ENCODE measurements around the gene CMPK1. TPM values are rescaled to one million over a fixed set of nuclear protein-coding genes. Genes with fewer than 3 reads are reported as not detected.
"Not testable (repeated sequence)": the region's sequence is repeated elsewhere in the genome, so short reads cannot be mapped to it uniquely, and the experiment has no call there.

Gene CMPK1, protein sequence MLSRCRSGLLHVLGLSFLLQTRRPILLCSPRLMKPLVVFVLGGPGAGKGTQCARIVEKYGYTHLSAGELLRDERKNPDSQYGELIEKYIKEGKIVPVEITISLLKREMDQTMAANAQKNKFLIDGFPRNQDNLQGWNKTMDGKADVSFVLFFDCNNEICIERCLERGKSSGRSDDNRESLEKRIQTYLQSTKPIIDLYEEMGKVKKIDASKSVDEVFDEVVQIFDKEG
- 100 to 1,000 TPM; 116 TPM for total RNA-seq

GRCh38 chr1:47333578-47333921 is at the start of gene CMPK1:
Gene CMPK1, plus strand, starts transcription at chr1:47333790. Its CDS starts 156 bp downstream, at chr1:47333946.
- POLR2A ChIA-PET, result interaction anchor here (0.6 to 3.3 kb wide), 10 partner anchors 10 to 154 kb away, joined by 3 to 18 read pairs (median 4); partner anchors contain the start of genes FOXD2 and STIL
- CTCF ChIA-PET, result interaction anchor here (0.7 to 1.9 kb wide), 8 partner anchors 10 to 392 kb away, joined by 4 to 11 read pairs (median 6); partner anchors contain the start of genes FOXD2 and STIL
- H3K4me3 Mint-ChIP-seq, result no peak within 1 kb of the TSS
- intact Hi-C loops (cut with micrococcal nuclease), result loop anchor here (5.0 kb wide), 1 partner anchor 141 kb away; the partner anchor contains the start of gene PDZK1IP1
- H3K4me1 Mint-ChIP-seq (ENCODE audit: low read depth), result peaks cover 21% of the 10 kb centered on the region
- peak within 1 kb of the TSS; percentile 95 for H3K27ac Mint-ChIP-seq
- peaks cover 2% of the 10 kb centered on the region for H3K36me3 Mint-ChIP-seq
- no peaks in the 10 kb centered on the region for H3K27me3 Mint-ChIP-seq
- no peaks in the 10 kb centered on the region for H3K9me3 Mint-ChIP-seq
- DNase-seq, result peak; percentile 84

DNA sequence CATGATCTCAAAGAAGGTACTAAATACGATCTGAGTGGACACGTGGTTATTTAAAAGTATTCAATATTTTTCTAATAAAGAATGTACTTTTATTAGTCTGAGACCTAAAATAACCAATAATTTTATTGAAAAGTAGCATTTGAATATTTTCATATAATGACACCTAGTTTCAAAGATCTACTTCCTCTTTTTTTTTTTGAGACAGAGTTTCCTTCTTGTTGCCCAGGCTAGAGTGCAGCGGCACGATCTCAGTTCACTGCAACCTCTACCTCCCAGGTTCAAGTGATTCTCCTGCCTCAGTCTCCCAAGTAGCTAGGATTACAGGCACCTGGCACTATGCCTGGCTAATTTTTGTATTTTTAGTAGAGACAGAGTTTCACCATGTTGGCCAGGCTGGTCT is 45.5 kb upstream of the CMPK1 start:
- CTCF ChIA-PET, result interaction anchor here (1.0 kb wide), 1 partner anchor 25 kb away, joined by 3 read pairs; no protein-coding TSS in a partner anchor
- intact Hi-C loops (cut with micrococcal nuclease), result not testable (repeated sequence)

DNA sequence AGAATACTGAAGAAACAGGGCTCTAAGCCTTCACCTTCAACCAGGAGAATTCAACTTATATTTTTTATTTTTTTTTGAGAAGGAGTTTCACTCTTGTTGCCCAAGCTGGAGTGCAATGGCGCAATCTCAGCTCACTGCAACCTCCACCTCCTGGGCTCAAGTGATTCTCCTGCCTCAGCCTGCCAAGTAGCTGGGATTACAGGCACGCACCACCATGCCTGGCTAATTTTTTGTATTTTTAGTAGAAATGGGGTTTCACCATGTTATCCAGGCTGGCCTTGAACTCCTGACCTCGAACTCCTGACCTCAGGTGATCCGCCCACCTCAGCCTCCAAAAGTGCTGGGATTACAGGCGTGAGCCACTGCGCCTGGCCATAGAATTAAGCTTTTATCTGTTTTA is 38.7 kb upstream of the CMPK1 start:
- CTCF ChIA-PET, result interaction anchor here (0.6 kb wide), 2 partner anchors 28 to 54 kb away, joined by 3 read pairs; no protein-coding TSS in a partner anchor
- intact Hi-C loops (cut with micrococcal nuclease); DNase-seq; H3K4me3 Mint-ChIP-seq; POLR2A ChIA-PET; H3K4me1 Mint-ChIP-seq (ENCODE audit: low read depth); H3K9me3 Mint-ChIP-seq; H3K27me3 Mint-ChIP-seq; H3K27ac Mint-ChIP-seq: not testable (repeated sequence)
- peaks cover 29% of the 10 kb centered on the region for H3K36me3 Mint-ChIP-seq

More for the DNA sequence above, 45.5 kb upstream of the CMPK1 start:
- H3K27me3 Mint-ChIP-seq; H3K4me3 Mint-ChIP-seq; H3K4me1 Mint-ChIP-seq (ENCODE audit: low read depth); H3K27ac Mint-ChIP-seq; POLR2A ChIA-PET; DNase-seq; H3K9me3 Mint-ChIP-seq: not testable (repeated sequence)
- H3K36me3 Mint-ChIP-seq, result peaks cover 30% of the 10 kb centered on the region

GRCh38 chr1:47295579-47295978 is 38.0 kb upstream of the CMPK1 start:
- POLR2A ChIA-PET, result no interaction called here
- no peak overlapping the region for H3K27ac Mint-ChIP-seq
- no peaks in the 10 kb centered on the region for H3K4me1 Mint-ChIP-seq (ENCODE audit: low read depth)
- H3K36me3 Mint-ChIP-seq, result peaks cover 27% of the 10 kb centered on the region
- H3K9me3 Mint-ChIP-seq, result no peaks in the 10 kb centered on the region
- no peak for DNase-seq
- CTCF ChIA-PET, result no interaction called here
- H3K27me3 Mint-ChIP-seq, result no peaks in the 10 kb centered on the region
- H3K4me3 Mint-ChIP-seq, result no peak overlapping the region
- intact Hi-C loops (cut with micrococcal nuclease), result no loop called here

GRCh38 chr1:47298025-47298699 is 35.4 kb upstream of the CMPK1 start:
- H3K4me1 Mint-ChIP-seq (ENCODE audit: low read depth), result no peaks in the 10 kb centered on the region
- H3K4me3 Mint-ChIP-seq, result no peak overlapping the region
- H3K36me3 Mint-ChIP-seq, result peaks cover 39% of the 10 kb centered on the region
- H3K27ac Mint-ChIP-seq, result no peak overlapping the region
- CTCF ChIA-PET, result interaction anchor here (0.6 to 1.6 kb wide), 2 partner anchors 90 to 105 kb away, joined by 3 to 4 read pairs; no protein-coding TSS in a partner anchor
- no peaks in the 10 kb centered on the region for H3K9me3 Mint-ChIP-seq
- intact Hi-C loops (cut with micrococcal nuclease), result no loop called here
- H3K27me3 Mint-ChIP-seq, result no peaks in the 10 kb centered on the region
- DNase-seq, result no peak
- POLR2A ChIA-PET, result interaction anchor here (1.8 kb wide), 1 partner anchor 35 kb away, joined by 4 read pairs; the partner anchor contains the start of gene CMPK1

GRCh38 chr1:47302472-47302871 is 31.1 kb upstream of the CMPK1 start:
- Mint-ChIP-seq H3K36me3 (peaks cover 43% of the 10 kb centered on the region), H3K27ac (no peak overlapping the region), H3K4me1 (ENCODE audit: low read depth) (no peaks in the 10 kb centered on the region), H3K27me3 (no peaks in the 10 kb centered on the region), H3K4me3 (no peak overlapping the region), H3K9me3 (no peaks in the 10 kb centered on the region)
- intact Hi-C loops (cut with micrococcal nuclease), result no loop called here
- POLR2A ChIA-PET, result no interaction called here
- DNase-seq, result no peak
- CTCF ChIA-PET, result no interaction called here

DNA sequence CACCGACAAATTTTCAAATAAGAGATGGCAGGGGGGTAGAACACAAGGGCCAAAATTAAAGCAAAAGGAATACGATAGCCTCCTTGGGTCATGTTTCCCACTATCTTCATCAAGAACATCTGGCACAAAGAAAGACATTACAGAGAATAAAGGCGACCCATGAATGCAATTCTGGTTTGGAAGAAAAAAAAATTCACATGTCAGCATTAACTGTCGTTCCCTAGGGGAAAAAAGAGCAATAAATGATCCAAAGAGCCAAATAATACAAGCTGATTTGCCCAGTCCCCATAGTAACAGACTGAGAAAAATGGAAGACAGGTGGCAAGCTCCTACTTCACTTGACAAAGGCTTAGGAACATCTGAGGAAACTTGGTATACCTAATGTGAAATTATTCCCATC is 24.2 kb upstream of the CMPK1 start:
- ChIA-PET CTCF (interaction anchor here (1.8 kb wide), 1 partner anchor 131 kb away, joined by 5 read pairs; no protein-coding TSS in a partner anchor), POLR2A (no interaction called here)
- intact Hi-C loops (cut with micrococcal nuclease), result no loop called here
- no peaks in the 10 kb centered on the region for H3K9me3 Mint-ChIP-seq
- H3K4me1 Mint-ChIP-seq (ENCODE audit: low read depth), result peaks cover 6% of the 10 kb centered on the region
- H3K4me3 Mint-ChIP-seq, result no peak overlapping the region
- peaks cover 38% of the 10 kb centered on the region for H3K36me3 Mint-ChIP-seq
- H3K27me3 Mint-ChIP-seq, result no peaks in the 10 kb centered on the region
- DNase-seq, result no peak
- no peak overlapping the region for H3K27ac Mint-ChIP-seq

DNA sequence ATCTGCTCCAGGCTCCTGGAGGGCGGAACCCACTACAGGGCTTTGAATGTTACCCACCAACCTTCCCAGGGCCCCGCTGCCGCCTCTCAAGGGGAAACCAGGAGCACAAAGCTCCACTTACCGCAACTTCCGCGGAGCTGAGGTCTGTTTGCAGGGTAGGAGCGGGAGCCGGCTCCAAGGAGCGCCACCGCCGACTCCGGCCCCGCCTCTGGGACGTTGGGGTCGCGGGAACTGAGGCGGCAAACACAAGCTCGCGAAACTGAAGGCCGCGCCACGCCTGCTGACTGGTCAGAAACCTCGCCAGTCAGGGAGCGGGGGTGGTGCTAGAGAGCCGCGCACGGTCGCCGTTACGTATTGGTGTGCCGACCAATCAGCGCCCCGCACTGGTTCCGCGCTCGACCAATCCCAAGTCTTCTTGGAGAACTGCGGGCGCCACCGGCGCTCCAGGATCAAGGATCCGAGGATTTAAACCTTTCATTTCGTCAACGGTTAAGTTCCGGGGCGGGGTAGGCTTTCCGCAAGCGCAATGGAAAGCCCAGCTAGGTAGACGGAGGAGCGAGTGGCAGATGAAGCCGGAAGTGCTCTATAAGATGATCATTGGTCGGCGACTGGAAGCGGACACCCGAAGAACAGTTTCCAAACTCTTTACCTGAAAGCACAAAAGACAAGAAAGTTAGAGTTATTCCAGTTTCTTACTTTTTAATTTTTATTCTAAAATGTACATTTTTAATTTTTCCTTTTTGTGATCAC is 19.5 kb upstream of the CMPK1 start, which contains the start of gene STIL:
Gene STIL (minus strand): TSS at position 233 of the 750 bp plus-strand sequence. CDS start 3,828 bp downstream, outside the sequence.
- peak within 1 kb of the TSS; percentile 83 for H3K4me3 Mint-ChIP-seq
- H3K4me1 Mint-ChIP-seq (ENCODE audit: low read depth), result peaks cover 6% of the 10 kb centered on the region
- CTCF ChIA-PET, result interaction anchor here (1.0 to 1.8 kb wide), 8 partner anchors 12 to 139 kb away, joined by 3 to 11 read pairs (median 6); partner anchors contain the start of genes CMPK1 and FOXD2
- H3K36me3 Mint-ChIP-seq, result peaks cover 23% of the 10 kb centered on the region
- POLR2A ChIA-PET, result interaction anchor here (1.0 to 2.1 kb wide), 6 partner anchors 9 to 123 kb away, joined by 3 to 18 read pairs (median 4); partner anchors contain the start of genes CMPK1 and FOXD2
- H3K9me3 Mint-ChIP-seq, result no peaks in the 10 kb centered on the region
- DNase-seq, result peak; percentile 99
- H3K27me3 Mint-ChIP-seq, result no peaks in the 10 kb centered on the region
- intact Hi-C loops (cut with micrococcal nuclease), result loop anchor here (1.0 to 10.0 kb wide), 4 partner anchors 20 to 139 kb away; no protein-coding TSS in a partner anchor
- peak within 1 kb of the TSS; percentile 95 for H3K27ac Mint-ChIP-seq

GRCh38 chr1:47317841-47318240 is 15.7 kb upstream of the CMPK1 start:
- POLR2A ChIA-PET, result interaction anchor here (1.1 to 1.5 kb wide), 2 partner anchors 13 to 16 kb away, joined by 4 to 6 read pairs; partner anchors contain the start of gene CMPK1
- no peak for DNase-seq
- H3K4me3 Mint-ChIP-seq, result no peak overlapping the region
- peaks cover 8% of the 10 kb centered on the region for H3K36me3 Mint-ChIP-seq
- CTCF ChIA-PET, result interaction anchor here (0.9 to 1.7 kb wide), 5 partner anchors 11 to 409 kb away, joined by 3 to 4 read pairs (median 3); no protein-coding TSS in a partner anchor
- intact Hi-C loops (cut with micrococcal nuclease), result loop anchor here (10.0 kb wide), 1 partner anchor 143 kb away; no protein-coding TSS in a partner anchor
- H3K4me1 Mint-ChIP-seq (ENCODE audit: low read depth), result peaks cover 1% of the 10 kb centered on the region
- H3K27me3 Mint-ChIP-seq, result no peaks in the 10 kb centered on the region
- no peak overlapping the region for H3K27ac Mint-ChIP-seq
- H3K9me3 Mint-ChIP-seq, result no peaks in the 10 kb centered on the region

DNA sequence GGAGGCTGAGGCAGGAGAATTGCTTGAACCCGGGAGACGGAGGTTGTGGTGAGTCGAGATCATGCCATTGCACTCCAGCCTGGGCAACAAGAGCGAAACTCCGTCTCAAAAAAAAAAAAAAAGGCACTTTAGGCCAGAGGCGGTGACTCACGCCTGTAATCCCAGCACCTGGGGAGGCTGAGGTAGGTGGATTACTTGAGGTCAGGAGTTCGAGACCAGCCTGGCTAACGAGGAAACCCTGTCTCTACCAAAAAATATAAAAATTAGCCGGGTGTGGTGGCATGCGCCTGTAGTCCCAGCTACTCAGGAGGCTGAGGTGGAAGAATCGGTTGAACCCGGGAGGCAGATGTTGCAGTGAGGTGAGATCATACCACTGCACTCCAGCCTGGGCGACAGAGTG is 13.6 kb upstream of the CMPK1 start:
- H3K36me3 Mint-ChIP-seq; DNase-seq; POLR2A ChIA-PET; H3K4me1 Mint-ChIP-seq (ENCODE audit: low read depth); H3K4me3 Mint-ChIP-seq; H3K27me3 Mint-ChIP-seq; CTCF ChIA-PET; H3K27ac Mint-ChIP-seq; H3K9me3 Mint-ChIP-seq: not testable (repeated sequence)
- intact Hi-C loops (cut with micrococcal nuclease), result loop anchor here (10.0 kb wide), 1 partner anchor 145 kb away; no protein-coding TSS in a partner anchor

- ChIA-PET POLR2A (interaction anchor here (1.3 to 1.9 kb wide), 2 partner anchors 10 kb away, joined by 3 to 9 read pairs; partner anchors contain the start of genes CMPK1 and STIL), CTCF (interaction anchor here (0.7 to 2.7 kb wide), 2 partner anchors 10 to 29 kb away, joined by 3 to 7 read pairs; partner anchors contain the start of gene CMPK1)
- H3K27ac Mint-ChIP-seq, result no peak overlapping the region
- DNase-seq, result no peak
- H3K9me3 Mint-ChIP-seq, result no peaks in the 10 kb centered on the region
- H3K4me1 Mint-ChIP-seq (ENCODE audit: low read depth), result no peaks in the 10 kb centered on the region
- no peaks in the 10 kb centered on the region for H3K27me3 Mint-ChIP-seq
- intact Hi-C loops (cut with micrococcal nuclease), result no loop called here
- no peak overlapping the region for H3K4me3 Mint-ChIP-seq
- H3K36me3 Mint-ChIP-seq, result no peaks in the 10 kb centered on the region
These were observed 10.0 kb upstream of the CMPK1 start for GRCh38 chr1:47323599-47324031.

All from activated CD4-positive, alpha-beta memory T cell treated with anti-CD3 and anti-CD28 coated beads for 36 hours (primary cell).